Dermis microvascular lymphatic vessel endothelial cell (primary cell): ENCODE data around the gene ENC1. TPM values are rescaled to one million over a fixed set of nuclear protein-coding genes. Genes with fewer than 3 reads are reported as not detected.

Experiments
- total RNA-seq: library from RNA; depleted of rRNA; stranded (reverse); fragments of >200 nt; gene quantifications from 2 replicates; pipeline ENCODE4 v1.2.1, GENCODE V29; 2014

Gene ENC1
- total RNA-seq, 1 donor from 2014 or later: 38.4 TPM

Other genes with a start within 250 kb of the ENC1 start
- 94.5 and 133 TPM in 2 replicates for gene HEXB, start 44.5 kb upstream of the ENC1 start, total RNA-seq
- gene GFM2, start 126.4 kb upstream of the ENC1 start, total RNA-seq: 29.4 and 29.8 TPM in 2 replicates
- gene NSA2, start 126.5 kb upstream of the ENC1 start, total RNA-seq: 43.7 and 51.3 TPM in 2 replicates
- 3.9 TPM in 2 replicates for gene FAM169A, start 225.7 kb upstream of the ENC1 start, total RNA-seq